Pons (tissue), 1 donor: ENCODE results near the gene PCSK4.
"Not testable (repeated sequence)": the region's sequence is repeated elsewhere in the genome, so short reads cannot be mapped to it uniquely, and the experiment has no call there.

ENCODE experiments used
- DNase-seq: peaks from one replicate; pipeline ENCODE4 v3.0.0-alpha.2; 2016; ENCODE audit warnings: low spot score

Gene PCSK4

GRCh38 chr19:1486720-1487575 lies 3.2 kb downstream of the PCSK4 start:
- no peak for DNase-seq

GRCh38 chr19:1483979-1484428 lies 6.1 kb downstream of the PCSK4 start:
- no peak for DNase-seq

- no peak for DNase-seq
These were observed 6.8 kb downstream of the PCSK4 start for GRCh38 chr19:1483131-1483978.

- DNase-seq: no peak
These were observed 7.6 kb downstream of the PCSK4 start for GRCh38 chr19:1482361-1483130.

- DNase-seq: no peak
These were observed 8.2 kb downstream of the PCSK4 start for GRCh38 chr19:1481893-1482360.

- no peak for DNase-seq
These were observed 8.8 kb downstream of the PCSK4 start for GRCh38 chr19:1481224-1481892.

GRCh38 chr19:1478934-1479707 lies 11.0 kb downstream of the PCSK4 start, which contains the start of gene C19orf25:
TSS of gene C19orf25 (minus strand) at chr19:1479215. CDS start at chr19:1478903, 312 bp downstream.
- peak; percentile 91 for DNase-seq

- DNase-seq: not testable (repeated sequence)
These were observed 13.1 kb downstream of the PCSK4 start for GRCh38 chr19:1477056-1477455.

- no peak for DNase-seq
These were observed 14.3 kb downstream of the PCSK4 start for GRCh38 chr19:1475751-1476437.

- DNase-seq: no peak
These were observed 15.3 kb downstream of the PCSK4 start for GRCh38 chr19:1474765-1475351.

- peak; percentile 75 for DNase-seq
These were observed 16.0 kb downstream of the PCSK4 start for GRCh38 chr19:1474011-1474764.

- DNase-seq: peak; percentile 18
These were observed 16.9 kb downstream of the PCSK4 start for GRCh38 chr19:1473085-1473851.

GRCh38 chr19:1472231-1473084 lies 17.7 kb downstream of the PCSK4 start:
- no peak for DNase-seq

GRCh38 chr19:1471515-1472160 lies 18.5 kb downstream of the PCSK4 start:
- peak; percentile 42 for DNase-seq

GRCh38 chr19:1471010-1471514 lies 19.1 kb downstream of the PCSK4 start:
- DNase-seq: no peak

GRCh38 chr19:1470305-1471009 lies 19.7 kb downstream of the PCSK4 start:
- DNase-seq: no peak
